HEK293 (cell line): ENCODE measurements around the gene ZFAND2B.

Experiments used
- CTCF ChIP-seq: fragments of 450-650 bp; formaldehyde crosslinking; IDR thresholded peaks from 2 replicates; pipeline ENCODE4 v1.5.1; 2016; ENCODE audit warnings: missing biosample characterization, missing genetic modification characterization
- GLIS1 ChIP-seq: fragments of 450-650 bp; formaldehyde crosslinking; IDR thresholded peaks from 2 replicates; pipeline ENCODE4 v1.5.1; 2016; ENCODE audit warnings: missing biosample characterization, missing genetic modification characterization
- KLF10 ChIP-seq: fragments of 450-650 bp; IDR thresholded peaks from 2 replicates; pipeline ENCODE4 v1.5.1; 2018; ENCODE audit warnings: missing biosample characterization, mild to moderate bottlenecking, missing genetic modification characterization
- PRDM1 ChIP-seq: fragments of 450-650 bp; formaldehyde crosslinking; IDR thresholded peaks from 2 replicates; pipeline ENCODE4; 2016; ENCODE audit warnings: missing biosample characterization, missing genetic modification characterization
- SP3 ChIP-seq: fragments of 450-650 bp; formaldehyde crosslinking; IDR thresholded peaks from 2 replicates; pipeline ENCODE4 v1.5.1; 2016; ENCODE audit warnings: missing biosample characterization, missing genetic modification characterization
- ZBTB11 ChIP-seq: fragments of 450-650 bp; formaldehyde crosslinking; conservative IDR thresholded peaks from 2 replicates; pipeline ENCODE4 v1.5.1; 2016; ENCODE audit warnings: low read depth, missing biosample characterization, missing genetic modification characterization
- ZNF10 ChIP-seq: fragments of 450-650 bp; formaldehyde crosslinking; IDR thresholded peaks from 2 replicates; pipeline ENCODE4 v1.5.1; 2017; ENCODE audit warnings: missing biosample characterization, missing genetic modification characterization
- ZNF112 ChIP-seq: fragments of 450-650 bp; formaldehyde crosslinking; IDR thresholded peaks from 2 replicates; pipeline ENCODE4 v1.5.0; 2017; ENCODE audit warnings: missing biosample characterization, missing genetic modification characterization
- ZNF140 ChIP-seq: fragments of 450-650 bp; formaldehyde crosslinking; IDR thresholded peaks from 2 replicates; pipeline ENCODE4 v1.5.1; 2016; ENCODE audit warnings: missing biosample characterization, missing genetic modification characterization
- ZNF146 ChIP-seq: fragments of 450-650 bp; formaldehyde crosslinking; IDR thresholded peaks from 2 replicates; pipeline ENCODE4 v1.5.1; 2016; ENCODE audit warnings: missing biosample characterization, missing genetic modification characterization
- ZNF248 ChIP-seq: fragments of 450-650 bp; formaldehyde crosslinking; IDR thresholded peaks from 2 replicates; pipeline ENCODE4 v1.5.1; 2017; ENCODE audit warnings: missing biosample characterization, missing genetic modification characterization
- ZNF266 ChIP-seq: fragments of 450-650 bp; formaldehyde crosslinking; IDR thresholded peaks from 2 replicates; pipeline ENCODE4 v1.5.1; 2016; ENCODE audit warnings: missing biosample characterization, missing genetic modification characterization, low read depth
- ZNF350 ChIP-seq: fragments of 450-650 bp; formaldehyde crosslinking; IDR thresholded peaks from 2 replicates; pipeline ENCODE4 v1.5.0; 2017; ENCODE audit warnings: missing biosample characterization, mild to moderate bottlenecking, missing genetic modification characterization
- ZNF362 ChIP-seq: fragments of 450-650 bp; formaldehyde crosslinking; IDR thresholded peaks from 2 replicates; pipeline ENCODE4 v1.5.1; 2016; ENCODE audit warnings: missing biosample characterization, missing genetic modification characterization
- ZNF433 ChIP-seq: fragments of 450-650 bp; formaldehyde crosslinking; IDR thresholded peaks from 2 replicates; pipeline ENCODE4 v1.5.1; 2016; ENCODE audit warnings: missing biosample characterization, missing genetic modification characterization, low read depth
- ZNF501 ChIP-seq: fragments of 450-650 bp; formaldehyde crosslinking; IDR thresholded peaks from 2 replicates; pipeline ENCODE4 v1.5.1; 2016; ENCODE audit warnings: missing biosample characterization, missing genetic modification characterization
- ZNF510 ChIP-seq: fragments of 450-650 bp; formaldehyde crosslinking; IDR thresholded peaks from 2 replicates; pipeline ENCODE4 v1.5.1; 2018; ENCODE audit warnings: mild to moderate bottlenecking, missing genetic modification characterization, missing biosample characterization; ENCODE audit not compliant: insufficient replicate concordance
- ZNF514 ChIP-seq: fragments of 450-650 bp; formaldehyde crosslinking; IDR thresholded peaks from 2 replicates; pipeline ENCODE4 v1.5.1; 2016; ENCODE audit warnings: missing biosample characterization, missing genetic modification characterization
- ZNF580 ChIP-seq: fragments of 450-650 bp; formaldehyde crosslinking; IDR thresholded peaks from 2 replicates; pipeline ENCODE4 v1.5.1; 2016; ENCODE audit warnings: missing biosample characterization, missing genetic modification characterization
- ZNF585B ChIP-seq: fragments of 450-650 bp; formaldehyde crosslinking; IDR thresholded peaks from 2 replicates; pipeline ENCODE4 v1.5.1; 2016; ENCODE audit warnings: missing biosample characterization, missing genetic modification characterization
- ZNF600 ChIP-seq: fragments of 450-650 bp; formaldehyde crosslinking; IDR thresholded peaks from 2 replicates; pipeline ENCODE4 v1.5.1; 2016; ENCODE audit warnings: missing biosample characterization, missing genetic modification characterization
- ZNF639 ChIP-seq: fragments of 450-650 bp; formaldehyde crosslinking; IDR thresholded peaks from 2 replicates; pipeline ENCODE4 v1.5.1; 2016; ENCODE audit warnings: missing biosample characterization, missing genetic modification characterization
- ZNF658 ChIP-seq: fragments of 450-650 bp; formaldehyde crosslinking; IDR thresholded peaks from 2 replicates; pipeline ENCODE4; 2016; ENCODE audit warnings: missing biosample characterization, missing genetic modification characterization
- ZNF677 ChIP-seq: fragments of 450-650 bp; IDR thresholded peaks from 2 replicates; pipeline ENCODE4 v1.5.0; 2018; ENCODE audit warnings: missing biosample characterization, mild to moderate bottlenecking, missing genetic modification characterization, moderate library complexity
- ZNF692 ChIP-seq: fragments of 450-650 bp; formaldehyde crosslinking; IDR thresholded peaks from 2 replicates; pipeline ENCODE4 v1.5.1; 2016; ENCODE audit warnings: missing biosample characterization, missing genetic modification characterization
- ZNF76 ChIP-seq: fragments of 450-650 bp; formaldehyde crosslinking; IDR thresholded peaks from 2 replicates; pipeline ENCODE4; 2016; ENCODE audit warnings: low read depth, missing biosample characterization, missing genetic modification characterization, borderline replicate concordance
- ZNF776 ChIP-seq: fragments of 450-650 bp; formaldehyde crosslinking; IDR thresholded peaks from 2 replicates; pipeline ENCODE4 v1.5.0; 2017; ENCODE audit warnings: missing biosample characterization, missing genetic modification characterization, borderline replicate concordance
- ZNF792 ChIP-seq: fragments of 450-650 bp; formaldehyde crosslinking; IDR thresholded peaks from 2 replicates; pipeline ENCODE4 v1.5.1; 2016; ENCODE audit warnings: missing biosample characterization, missing genetic modification characterization
- ZSCAN18 ChIP-seq: fragments of 450-650 bp; formaldehyde crosslinking; IDR thresholded peaks from 2 replicates; pipeline ENCODE4 v1.5.1; 2016; ENCODE audit warnings: missing biosample characterization, missing genetic modification characterization

ZFAND2B gene

GRCh38 chr2:219175928-219176817, 30.4 kb upstream of the ZFAND2B start (continued):
- no peak for TF ChIP-seq ZSCAN18
- TF ChIP-seq ZNF433 (tag by site-specific recombination), result no peak
- TF ChIP-seq ZNF792 (tag by site-specific recombination), result no peak
- no peak for TF ChIP-seq ZNF146
- no peak for TF ChIP-seq ZNF10 (tag by site-specific recombination)
- no peak for TF ChIP-seq ZBTB11 (tag by site-specific recombination)
- TF ChIP-seq GLIS1 (tag by site-specific recombination), result no peak
- TF ChIP-seq ZNF776 (tag by site-specific recombination), result no peak
- no peak for TF ChIP-seq ZNF639
- no peak for TF ChIP-seq ZNF692 (tag by site-specific recombination)
- no peak for TF ChIP-seq ZNF140 (tag by site-specific recombination)
- TF ChIP-seq ZNF580 (tag by site-specific recombination), result no peak
- no peak for TF ChIP-seq ZNF266 (tag by site-specific recombination)
- TF ChIP-seq ZNF362, result no peak
- TF ChIP-seq SP3 (tag by site-specific recombination), result no peak
- TF ChIP-seq ZNF248 (tag by site-specific recombination), result no peak
- TF ChIP-seq ZNF658 (tag by site-specific recombination), result no peak
- no peak for TF ChIP-seq KLF10
- TF ChIP-seq ZNF76 (tag by site-specific recombination), result peak; percentile 24; the same call in 1 of the 2 replicates
- 0 out of 2 replicates have a peak, but pooled peaks have one; percentile 13 for TF ChIP-seq ZNF600 (tag by site-specific recombination)
- peak; percentile 43; the same call in 1 of the 2 replicates for TF ChIP-seq ZNF501 (tag by site-specific recombination)
- no peak for TF ChIP-seq ZNF677 (tag by site-specific recombination)
- no peak for TF ChIP-seq ZNF510 (tag by site-specific recombination)
- no peak for TF ChIP-seq ZNF585B (tag by site-specific recombination)
- TF ChIP-seq CTCF, result peak; percentile 95
- no peak for TF ChIP-seq ZNF350 (tag by site-specific recombination)
- TF ChIP-seq PRDM1 (tag by site-specific recombination), result no peak
- TF ChIP-seq ZNF112, result no peak
- TF ChIP-seq ZNF514 (tag by site-specific recombination), result no peak
